Measurements from ENCODE around the gene KLF2.

DNA sequence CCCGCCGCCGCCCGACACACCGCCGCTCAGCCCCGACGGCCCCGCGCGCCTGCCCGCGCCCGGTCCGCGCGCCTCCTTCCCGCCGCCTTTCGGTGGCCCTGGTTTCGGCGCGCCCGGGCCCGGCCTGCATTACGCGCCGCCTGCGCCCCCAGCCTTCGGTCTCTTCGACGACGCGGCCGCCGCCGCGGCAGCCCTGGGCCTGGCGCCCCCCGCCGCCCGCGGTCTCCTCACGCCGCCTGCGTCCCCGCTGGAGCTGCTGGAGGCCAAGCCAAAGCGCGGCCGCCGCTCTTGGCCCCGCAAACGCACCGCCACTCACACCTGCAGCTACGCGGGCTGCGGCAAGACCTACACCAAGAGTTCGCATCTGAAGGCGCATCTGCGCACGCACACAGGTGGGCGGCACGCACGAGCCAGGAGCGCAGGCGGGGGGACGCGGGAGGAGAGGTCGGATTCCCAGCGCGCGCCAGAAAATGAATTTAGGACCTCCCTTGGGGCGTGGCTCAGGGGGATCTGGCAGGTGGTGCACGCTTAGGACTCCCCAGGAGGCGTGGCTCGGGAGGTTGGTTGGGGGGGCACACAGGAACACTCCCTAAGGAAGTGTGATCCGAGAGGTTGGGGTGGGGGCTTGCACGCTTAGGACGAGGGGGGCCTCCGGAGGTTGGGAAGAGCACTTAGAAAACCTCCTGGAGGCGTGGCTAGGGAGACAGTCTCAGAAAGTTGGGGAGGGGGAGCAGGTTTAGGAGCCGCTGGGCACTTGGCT is 1.2 kb downstream of the KLF2 start:
- TF ChIP-seq CTCF (IDR thresholded peaks at IDR 0.05) = no peak
- no peak for TF ChIP-seq POLR2A (IDR thresholded peaks at IDR 0.05)

All from stomach (tissue), 4 donors.